ENCODE results near the gene FRZB. TPM values are rescaled to one million over a fixed set of nuclear protein-coding genes. Genes with fewer than 3 reads are reported as not detected.

FRZB gene
- total and polyA plus RNA-seq, 9 of the 15 experiments (the other 6 are each of a cell fraction or from before 2014, with no cell fraction given) = 0.01 to 0.05 (median 0.03) TPM; not detected in 6

DNA sequence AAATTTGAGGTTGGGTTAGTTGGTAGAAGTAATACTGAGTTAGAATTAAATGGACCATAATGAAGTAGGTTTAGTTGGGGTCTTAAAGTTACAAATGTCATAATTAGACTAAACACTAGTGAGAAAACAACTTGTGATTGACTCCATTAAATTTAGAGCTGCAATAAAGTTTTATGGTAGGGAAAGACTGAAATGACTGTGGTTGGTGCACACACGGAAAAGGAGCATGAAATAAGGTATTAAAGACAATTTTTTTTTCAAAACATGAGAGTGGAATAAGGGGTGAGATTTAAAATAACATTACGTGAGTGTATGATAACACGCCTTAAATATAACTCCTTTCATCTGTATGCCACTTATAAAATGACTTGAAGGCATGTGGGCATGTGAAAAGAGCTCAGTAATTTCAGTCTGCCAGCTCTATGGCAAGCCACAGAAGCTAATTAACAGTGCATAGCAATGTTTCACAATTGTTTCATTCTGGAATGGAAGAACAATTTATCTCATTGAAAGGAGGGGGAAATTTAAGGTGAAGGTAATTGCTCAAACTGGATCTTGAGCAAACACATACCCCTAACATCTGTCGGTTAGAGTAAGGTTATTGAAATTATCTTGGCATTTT is 1.4 kb downstream of the FRZB start (continued):
- no peak for TF ChIP-seq ZBTB43 (CRISPR knock-in tag; IDR thresholded peaks at IDR 0.05)
- no peak for TF ChIP-seq ZNF780A (CRISPR knock-in tag; IDR thresholded peaks at IDR 0.05)
- TF ChIP-seq, protein P1, sequence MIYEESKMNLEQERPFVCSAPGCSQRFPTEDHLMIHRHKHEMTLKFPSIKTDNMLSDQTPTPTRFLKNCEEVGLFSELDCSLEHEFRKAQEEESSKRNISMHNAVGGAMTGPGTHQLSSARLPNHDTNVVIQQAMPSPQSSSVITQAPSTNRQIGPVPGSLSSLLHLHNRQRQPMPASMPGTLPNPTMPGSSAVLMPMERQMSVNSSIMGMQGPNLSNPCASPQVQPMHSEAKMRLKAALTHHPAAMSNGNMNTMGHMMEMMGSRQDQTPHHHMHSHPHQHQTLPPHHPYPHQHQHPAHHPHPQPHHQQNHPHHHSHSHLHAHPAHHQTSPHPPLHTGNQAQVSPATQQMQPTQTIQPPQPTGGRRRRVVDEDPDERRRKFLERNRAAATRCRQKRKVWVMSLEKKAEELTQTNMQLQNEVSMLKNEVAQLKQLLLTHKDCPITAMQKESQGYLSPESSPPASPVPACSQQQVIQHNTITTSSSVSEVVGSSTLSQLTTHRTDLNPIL (CRISPR knock-in tag; IDR thresholded peaks at IDR 0.05) = no peak
- TF ChIP-seq IFI16 (CRISPR knock-in tag; IDR thresholded peaks at IDR 0.05) = no peak
- TF ChIP-seq MBD2 (IDR thresholded peaks at IDR 0.05; ENCODE audit: borderline replicate concordance, low read depth) = no peak
- TF ChIP-seq, protein P2, sequence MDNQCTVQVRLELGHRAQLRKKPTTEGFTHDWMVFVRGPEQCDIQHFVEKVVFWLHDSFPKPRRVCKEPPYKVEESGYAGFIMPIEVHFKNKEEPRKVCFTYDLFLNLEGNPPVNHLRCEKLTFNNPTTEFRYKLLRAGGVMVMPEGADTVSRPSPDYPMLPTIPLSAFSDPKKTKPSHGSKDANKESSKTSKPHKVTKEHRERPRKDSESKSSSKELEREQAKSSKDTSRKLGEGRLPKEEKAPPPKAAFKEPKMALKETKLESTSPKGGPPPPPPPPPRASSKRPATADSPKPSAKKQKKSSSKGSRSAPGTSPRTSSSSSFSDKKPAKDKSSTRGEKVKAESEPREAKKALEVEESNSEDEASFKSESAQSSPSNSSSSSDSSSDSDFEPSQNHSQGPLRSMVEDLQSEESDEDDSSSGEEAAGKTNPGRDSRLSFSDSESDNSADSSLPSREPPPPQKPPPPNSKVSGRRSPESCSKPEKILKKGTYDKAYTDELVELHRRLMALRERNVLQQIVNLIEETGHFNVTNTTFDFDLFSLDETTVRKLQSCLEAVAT (IDR thresholded peaks at IDR 0.05) = no peak
- no peak for TF ChIP-seq SRSF7 (optimal IDR thresholded peaks at IDR 0.05; ENCODE audit: low read depth, low read length)

Measured in K562 (cell line).